ENCODE data around the gene ANKS1B.

Gene ANKS1B

GRCh38 chr12:99521664-99522063 lies 463.1 kb downstream of the ANKS1B start:
- no peaks in the 10 kb centered on the region for H3K27me3 ChIP-seq (ENCODE audit: insufficient read depth, low read depth, severe bottlenecking)
- H3K9me3 ChIP-seq (ENCODE audit: severe bottlenecking): no peaks in the 10 kb centered on the region
- TF ChIP-seq, protein P1, sequence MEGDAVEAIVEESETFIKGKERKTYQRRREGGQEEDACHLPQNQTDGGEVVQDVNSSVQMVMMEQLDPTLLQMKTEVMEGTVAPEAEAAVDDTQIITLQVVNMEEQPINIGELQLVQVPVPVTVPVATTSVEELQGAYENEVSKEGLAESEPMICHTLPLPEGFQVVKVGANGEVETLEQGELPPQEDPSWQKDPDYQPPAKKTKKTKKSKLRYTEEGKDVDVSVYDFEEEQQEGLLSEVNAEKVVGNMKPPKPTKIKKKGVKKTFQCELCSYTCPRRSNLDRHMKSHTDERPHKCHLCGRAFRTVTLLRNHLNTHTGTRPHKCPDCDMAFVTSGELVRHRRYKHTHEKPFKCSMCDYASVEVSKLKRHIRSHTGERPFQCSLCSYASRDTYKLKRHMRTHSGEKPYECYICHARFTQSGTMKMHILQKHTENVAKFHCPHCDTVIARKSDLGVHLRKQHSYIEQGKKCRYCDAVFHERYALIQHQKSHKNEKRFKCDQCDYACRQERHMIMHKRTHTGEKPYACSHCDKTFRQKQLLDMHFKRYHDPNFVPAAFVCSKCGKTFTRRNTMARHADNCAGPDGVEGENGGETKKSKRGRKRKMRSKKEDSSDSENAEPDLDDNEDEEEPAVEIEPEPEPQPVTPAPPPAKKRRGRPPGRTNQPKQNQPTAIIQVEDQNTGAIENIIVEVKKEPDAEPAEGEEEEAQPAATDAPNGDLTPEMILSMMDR (IDR thresholded peaks at IDR 0.05; ENCODE audit: low read depth, low read length): no peak
- no peak for DNase-seq
- no peak overlapping the region for H3K27ac ChIP-seq
- no peaks in the 10 kb centered on the region for H3K36me3 ChIP-seq
- H3K4me3 ChIP-seq (ENCODE audit: low read depth, low read length): no peak overlapping the region

DNA sequence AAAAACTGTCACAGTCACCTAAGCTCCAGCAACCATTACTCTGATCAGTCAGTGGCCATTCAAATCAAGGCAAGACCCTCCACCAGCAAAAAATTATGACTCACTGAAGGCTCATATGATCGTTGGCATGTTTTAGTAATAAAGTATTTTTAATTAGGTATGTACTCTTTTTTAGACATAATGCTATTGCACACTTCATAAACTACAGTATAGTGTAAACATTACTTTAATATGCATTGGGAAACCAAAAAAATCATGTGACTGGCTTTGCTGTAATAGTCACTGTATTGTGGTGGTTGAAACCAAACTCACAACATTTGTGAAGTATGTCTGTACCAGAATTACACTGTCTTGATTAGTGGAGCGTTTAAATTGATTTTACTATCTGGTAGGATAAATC lies 471.7 kb downstream of the ANKS1B start:
- Histone ChIP-seq H3K36me3 (no peaks in the 10 kb centered on the region), H3K9me3 (ENCODE audit: severe bottlenecking) (peaks cover 2% of the 10 kb centered on the region), H3K4me3 (ENCODE audit: low read depth, low read length) (no peak overlapping the region), H3K27ac (no peak overlapping the region), H3K27me3 (ENCODE audit: insufficient read depth, low read depth, severe bottlenecking) (no peaks in the 10 kb centered on the region)
- DNase-seq: no peak
- TF ChIP-seq, protein P1 (IDR thresholded peaks at IDR 0.05; ENCODE audit: low read depth, low read length): no peak

DNA sequence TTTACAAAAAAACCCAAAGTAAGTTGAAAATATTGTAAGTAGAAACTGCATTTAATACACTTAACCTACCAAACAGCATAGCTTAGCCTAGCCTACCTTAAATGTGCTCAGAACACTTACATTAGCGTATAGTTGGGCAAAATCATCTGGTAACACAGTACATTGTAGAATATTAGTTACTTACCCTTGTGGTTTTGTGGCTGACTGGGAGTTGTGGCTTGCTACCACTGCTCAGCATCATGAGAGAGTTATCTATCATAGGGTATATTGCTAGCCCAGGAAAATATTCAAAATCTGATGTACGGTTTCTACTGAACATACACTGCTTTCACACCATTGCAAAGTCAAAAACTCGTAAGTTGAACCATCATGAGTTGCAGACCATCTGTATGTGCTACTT lies 478.9 kb downstream of the ANKS1B start:
- TF ChIP-seq, protein P1 (IDR thresholded peaks at IDR 0.05; ENCODE audit: low read depth, low read length): no peak

GRCh38 chr12:99498756-99499155 lies 486.0 kb downstream of the ANKS1B start:
- H3K36me3 ChIP-seq: no peaks in the 10 kb centered on the region
- H3K9me3 ChIP-seq (ENCODE audit: severe bottlenecking): no peaks in the 10 kb centered on the region
- H3K27me3 ChIP-seq (ENCODE audit: insufficient read depth, low read depth, severe bottlenecking): no peaks in the 10 kb centered on the region
- H3K27ac ChIP-seq: no peak overlapping the region
- TF ChIP-seq, protein P1 (IDR thresholded peaks at IDR 0.05; ENCODE audit: low read depth, low read length): no peak
- DNase-seq: no peak
- H3K4me3 ChIP-seq (ENCODE audit: low read depth, low read length): no peak overlapping the region

More for the DNA sequence above, 478.9 kb downstream of the ANKS1B start:
- H3K4me3 ChIP-seq (ENCODE audit: low read depth, low read length): no peak overlapping the region
- no peak overlapping the region for H3K27ac ChIP-seq
- no peaks in the 10 kb centered on the region for H3K9me3 ChIP-seq (ENCODE audit: severe bottlenecking)
- H3K27me3 ChIP-seq (ENCODE audit: insufficient read depth, low read depth, severe bottlenecking): no peaks in the 10 kb centered on the region
- H3K36me3 ChIP-seq: no peaks in the 10 kb centered on the region
- no peak for DNase-seq

DNA sequence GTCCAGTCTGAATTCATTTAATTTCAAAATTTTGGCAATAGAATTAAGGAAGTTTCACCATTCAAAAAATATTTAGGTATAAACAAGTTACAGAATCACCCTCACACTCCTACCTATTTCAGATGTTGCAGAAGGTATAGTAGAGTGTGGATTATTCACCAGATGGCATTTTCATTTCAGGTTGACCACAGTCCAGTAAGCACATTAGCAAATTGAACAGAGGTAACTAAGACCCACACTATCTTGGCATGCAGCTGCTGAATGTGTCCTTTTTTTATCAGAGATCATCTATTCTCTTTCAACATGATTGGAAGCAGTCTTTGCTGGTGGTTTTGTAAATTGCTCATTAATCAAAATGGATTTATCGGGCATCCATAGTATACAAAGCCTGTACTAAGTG lies 488.9 kb downstream of the ANKS1B start:
- Histone ChIP-seq H3K36me3 (no peaks in the 10 kb centered on the region), H3K27me3 (ENCODE audit: insufficient read depth, low read depth, severe bottlenecking) (no peaks in the 10 kb centered on the region), H3K27ac (peak overlapping the region; percentile 51), H3K4me3 (ENCODE audit: low read depth, low read length) (no peak overlapping the region), H3K9me3 (ENCODE audit: severe bottlenecking) (no peaks in the 10 kb centered on the region)
- DNase-seq: peak; percentile 14
- TF ChIP-seq, protein P1 (IDR thresholded peaks at IDR 0.05; ENCODE audit: low read depth, low read length): no peak

DNA sequence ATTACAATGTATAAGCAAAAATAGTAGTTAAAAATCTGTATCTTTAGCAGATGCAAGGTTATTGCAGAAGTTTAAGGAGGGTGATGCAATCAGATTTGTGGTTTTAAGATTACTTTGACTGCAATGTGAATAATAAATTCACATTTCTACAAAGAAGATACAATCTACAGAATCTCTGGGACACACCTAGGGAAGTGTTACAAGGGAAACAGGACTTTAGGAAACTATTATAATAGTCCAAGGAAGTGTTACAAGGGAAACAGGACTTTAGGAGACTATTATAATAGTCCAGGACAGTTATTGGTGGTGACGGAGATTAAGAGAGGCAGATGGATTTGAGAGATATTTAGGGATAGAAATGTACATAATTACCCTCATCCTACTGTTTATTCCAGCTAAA lies 491.5 kb downstream of the ANKS1B start:
- no peak for DNase-seq
- H3K36me3 ChIP-seq: no peaks in the 10 kb centered on the region
- no peak overlapping the region for H3K4me3 ChIP-seq (ENCODE audit: low read depth, low read length)
- TF ChIP-seq, protein P1 (IDR thresholded peaks at IDR 0.05; ENCODE audit: low read depth, low read length): no peak
- no peaks in the 10 kb centered on the region for H3K9me3 ChIP-seq (ENCODE audit: severe bottlenecking)
- no peaks in the 10 kb centered on the region for H3K27me3 ChIP-seq (ENCODE audit: insufficient read depth, low read depth, severe bottlenecking)
- no peak overlapping the region for H3K27ac ChIP-seq
